ENCODE data around the gene CAPS2.

CAPS2 gene

GRCh38 chr12:75302781-75303180 is 27.3 kb downstream of the CAPS2 start:
- no peak for DNase-seq

- no peak for DNase-seq
These were observed 27.9 kb downstream of the CAPS2 start for GRCh38 chr12:75302225-75302624.

GRCh38 chr12:75294797-75295196 is 35.3 kb downstream of the CAPS2 start:
- no peak for DNase-seq

GRCh38 chr12:75294336-75294735 is 35.8 kb downstream of the CAPS2 start:
- no peak for DNase-seq

GRCh38 chr12:75291014-75291413 is 39.1 kb downstream of the CAPS2 start:
- DNase-seq: no peak

GRCh38 chr12:75289753-75290152 is 40.4 kb downstream of the CAPS2 start:
- DNase-seq: no peak

GRCh38 chr12:75288860-75289259 is 41.3 kb downstream of the CAPS2 start:
- no peak for DNase-seq

- DNase-seq: no peak
These were observed 54.4 kb downstream of the CAPS2 start for GRCh38 chr12:75275702-75276101.

- no peak for DNase-seq
These were observed 58.5 kb downstream of the CAPS2 start for GRCh38 chr12:75271576-75271975.

GRCh38 chr12:75270157-75270556 is 60.0 kb downstream of the CAPS2 start:
- no peak for DNase-seq

GRCh38 chr12:75269209-75269608 is 60.9 kb downstream of the CAPS2 start:
- no peak for DNase-seq

GRCh38 chr12:75260316-75260715 is 69.8 kb downstream of the CAPS2 start:
- DNase-seq: no peak

GRCh38 chr12:75259143-75259542 is 71.0 kb downstream of the CAPS2 start:
- no peak for DNase-seq

GRCh38 chr12:75257510-75257909 is 72.6 kb downstream of the CAPS2 start:
- DNase-seq: no peak

GRCh38 chr12:75245108-75245507 is 85.0 kb downstream of the CAPS2 start:
- DNase-seq: no peak

GRCh38 chr12:75239987-75240386 is 90.1 kb downstream of the CAPS2 start:
- DNase-seq: no peak

- DNase-seq: no peak
These were observed 93.9 kb downstream of the CAPS2 start for GRCh38 chr12:75236206-75236605.

GRCh38 chr12:75227132-75227531 is 103.0 kb downstream of the CAPS2 start:
- DNase-seq: no peak
